ENCODE measurements around the gene ACTR6.

- TF ChIP-seq CTCF (IDR thresholded peaks at IDR 0.05; ENCODE audit: low read length) = no peak
- no peak for TF ChIP-seq EZH2 (IDR thresholded peaks at IDR 0.05; ENCODE audit: borderline replicate concordance, low read length)
Measured at GRCh38 chr12:100208834-100209233, 8.2 kb downstream of the ACTR6 start.
